ENCODE results near the gene SF3B2.

GRCh38 chr11:66072081-66072480 is 19.9 kb downstream of the SF3B2 start:
- TF ChIP-seq, protein P1, sequence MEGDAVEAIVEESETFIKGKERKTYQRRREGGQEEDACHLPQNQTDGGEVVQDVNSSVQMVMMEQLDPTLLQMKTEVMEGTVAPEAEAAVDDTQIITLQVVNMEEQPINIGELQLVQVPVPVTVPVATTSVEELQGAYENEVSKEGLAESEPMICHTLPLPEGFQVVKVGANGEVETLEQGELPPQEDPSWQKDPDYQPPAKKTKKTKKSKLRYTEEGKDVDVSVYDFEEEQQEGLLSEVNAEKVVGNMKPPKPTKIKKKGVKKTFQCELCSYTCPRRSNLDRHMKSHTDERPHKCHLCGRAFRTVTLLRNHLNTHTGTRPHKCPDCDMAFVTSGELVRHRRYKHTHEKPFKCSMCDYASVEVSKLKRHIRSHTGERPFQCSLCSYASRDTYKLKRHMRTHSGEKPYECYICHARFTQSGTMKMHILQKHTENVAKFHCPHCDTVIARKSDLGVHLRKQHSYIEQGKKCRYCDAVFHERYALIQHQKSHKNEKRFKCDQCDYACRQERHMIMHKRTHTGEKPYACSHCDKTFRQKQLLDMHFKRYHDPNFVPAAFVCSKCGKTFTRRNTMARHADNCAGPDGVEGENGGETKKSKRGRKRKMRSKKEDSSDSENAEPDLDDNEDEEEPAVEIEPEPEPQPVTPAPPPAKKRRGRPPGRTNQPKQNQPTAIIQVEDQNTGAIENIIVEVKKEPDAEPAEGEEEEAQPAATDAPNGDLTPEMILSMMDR (IDR thresholded peaks at IDR 0.05): no peak
- no peak for TF ChIP-seq EP300 (IDR thresholded peaks at IDR 0.05)
- no peak for TF ChIP-seq POLR2A (IDR thresholded peaks at IDR 0.05)

Measured in tibial nerve (tissue), 4 donors.